Skin of body (tissue), 2 donors: Measurements from ENCODE around the gene ZCWPW2. TPM values are rescaled to one million over a fixed set of nuclear protein-coding genes. Genes with fewer than 3 reads are reported as not detected.

Source experiments
- DNase-seq: peaks from one replicate; lab custom pipeline; 2025; lab: John Stamatoyannopoulos, UW
- total RNA-seq: library from RNA; depleted of rRNA; stranded (reverse); fragments of >200 nt; gene quantifications from one replicate; pipeline ENCODE4 v1.2.3, GENCODE V29; 2014

The ZCWPW2 gene
- total RNA-seq, 1 donor from 2014 or later: 1.5 TPM

DNA sequence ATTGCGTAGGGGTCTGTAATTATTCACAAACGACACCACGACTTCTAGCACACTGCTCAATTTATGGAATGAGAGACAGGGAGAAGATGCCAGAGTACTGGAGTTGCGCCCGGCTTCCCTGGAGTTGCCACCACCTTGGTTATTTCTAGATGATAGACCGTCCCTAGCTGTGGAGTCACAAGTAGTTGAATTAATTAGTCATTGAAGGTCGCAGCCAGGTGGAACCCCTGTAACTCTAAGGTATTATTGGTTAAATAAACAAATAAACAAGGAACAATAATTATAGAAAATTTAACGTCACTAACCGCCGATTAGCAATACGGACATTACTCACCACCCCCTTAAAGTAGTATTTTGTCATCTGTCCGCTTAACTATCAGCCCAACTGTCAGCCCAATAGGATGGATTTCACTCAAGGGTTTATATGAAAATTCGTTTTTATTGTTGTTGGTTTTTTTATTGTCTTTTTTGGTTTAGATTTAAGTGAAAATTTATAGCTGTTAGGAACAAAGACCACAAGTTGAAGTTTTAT is 1.0 kb downstream of the ZCWPW2 start:
- no peak for DNase-seq

DNA sequence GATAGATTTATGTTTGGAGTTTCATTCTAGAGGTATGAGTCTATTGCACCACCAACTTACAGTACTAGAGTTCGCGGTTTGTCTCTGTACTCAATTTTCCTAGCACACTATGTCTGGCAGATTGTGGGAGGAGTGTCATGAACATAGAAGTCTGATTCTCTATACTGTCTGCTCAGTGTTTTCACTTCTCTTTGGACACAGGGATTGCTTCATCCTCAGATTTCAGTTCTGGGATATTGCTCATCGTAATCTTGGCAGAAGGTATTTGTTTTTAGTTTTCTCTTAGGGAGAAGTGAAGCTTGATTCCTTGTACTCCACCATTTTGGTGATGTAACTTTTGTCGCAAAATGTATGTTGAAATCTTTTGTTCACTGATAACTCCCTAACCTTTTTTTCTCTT is 27.9 kb downstream of the ZCWPW2 start:
- peak; percentile 72 for DNase-seq

DNA sequence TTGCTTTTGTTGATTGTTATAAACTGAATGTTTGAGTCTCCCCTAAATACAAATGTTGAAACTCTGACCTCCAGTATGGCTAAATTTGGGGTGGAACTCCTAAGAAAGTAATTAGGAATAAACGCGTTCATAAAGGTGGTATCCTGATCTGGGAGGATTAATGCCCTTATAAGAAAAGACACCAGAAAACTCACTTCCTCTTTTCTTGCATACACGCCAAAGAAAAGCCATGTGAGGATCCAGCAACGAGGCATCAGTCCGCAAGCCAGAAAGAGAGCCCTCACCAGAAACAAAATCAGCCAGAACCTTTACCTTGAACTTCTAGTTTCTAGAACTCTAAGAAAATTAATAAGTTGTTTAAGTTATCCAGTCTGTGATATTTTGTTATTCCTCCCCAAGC is 37.5 kb downstream of the ZCWPW2 start:
- no peak for DNase-seq

DNA sequence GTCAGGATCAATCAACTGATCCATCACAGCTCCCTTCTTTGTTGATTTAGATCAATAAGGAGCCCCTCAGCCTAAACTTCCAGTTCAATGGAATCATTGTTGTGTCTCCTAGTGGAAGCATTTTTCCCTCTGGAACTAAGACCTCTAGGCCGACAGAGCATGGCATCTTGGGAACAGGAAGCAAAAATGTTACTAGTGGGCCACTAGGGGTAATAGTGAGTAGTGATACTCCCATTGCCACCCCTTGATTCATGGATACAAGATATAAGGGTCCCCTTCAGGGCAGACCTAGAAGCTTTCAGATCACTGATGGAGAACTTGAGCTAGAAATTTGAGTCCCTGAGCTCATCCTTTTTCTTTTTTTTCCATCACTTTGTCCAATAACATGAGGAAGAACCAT is 40.5 kb downstream of the ZCWPW2 start:
- DNase-seq: no peak

DNA sequence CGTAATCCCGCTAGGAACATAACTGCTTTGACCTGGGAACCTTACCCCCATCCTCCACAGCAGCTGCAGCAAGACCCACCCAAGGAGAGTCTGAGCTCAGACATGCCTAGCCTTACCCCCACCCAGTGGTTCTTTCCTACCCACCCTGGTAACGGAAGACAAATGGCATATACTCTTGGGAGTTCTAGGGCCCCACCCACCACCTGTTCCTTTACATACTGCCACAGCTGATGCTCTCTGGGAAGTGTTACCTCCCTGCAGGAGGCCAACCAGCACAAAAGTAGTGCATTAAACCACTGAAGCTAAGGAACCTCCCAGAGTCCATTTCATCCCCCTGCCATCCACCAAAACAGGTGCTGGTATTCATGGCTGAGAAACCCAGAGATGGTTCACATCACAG is 50.7 kb downstream of the ZCWPW2 start:
- no peak for DNase-seq

DNA sequence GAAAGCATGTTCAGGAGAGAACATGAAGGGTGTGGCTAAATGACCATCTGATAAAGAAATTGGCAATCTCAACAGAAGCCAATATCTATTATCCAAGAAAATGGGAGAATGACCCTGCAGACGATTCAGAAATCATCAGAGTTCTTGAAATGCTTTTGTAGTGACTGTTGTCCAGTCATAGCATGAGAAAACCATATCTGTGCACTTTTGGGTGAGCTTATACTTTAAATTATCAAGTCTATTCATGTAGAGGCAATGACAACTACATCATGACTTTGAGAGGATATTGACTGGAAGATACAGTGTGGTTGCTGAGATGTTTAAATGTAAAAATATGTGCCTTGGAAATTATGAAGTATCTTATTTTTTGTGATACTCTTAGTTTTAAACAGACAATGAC is 57.7 kb downstream of the ZCWPW2 start:
- DNase-seq: no peak

DNA sequence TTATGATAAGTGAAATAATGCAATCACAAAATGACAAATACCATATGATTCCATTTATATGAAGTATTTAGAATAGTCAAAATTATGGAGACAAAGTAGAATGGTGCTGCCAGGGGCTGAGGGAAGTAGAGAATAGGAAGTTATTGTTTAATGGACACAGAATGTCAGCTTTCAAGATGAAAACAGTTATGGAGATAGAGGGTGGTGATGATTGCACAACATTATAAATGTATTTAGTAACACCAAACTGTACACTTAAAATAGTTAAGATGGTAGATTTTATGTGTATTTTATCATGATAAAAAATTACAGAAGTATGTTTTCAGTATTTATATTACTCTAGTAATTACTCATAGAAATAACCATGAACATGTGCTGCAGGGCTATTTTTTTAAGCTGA is 100.9 kb downstream of the ZCWPW2 start:
- no peak for DNase-seq

DNA sequence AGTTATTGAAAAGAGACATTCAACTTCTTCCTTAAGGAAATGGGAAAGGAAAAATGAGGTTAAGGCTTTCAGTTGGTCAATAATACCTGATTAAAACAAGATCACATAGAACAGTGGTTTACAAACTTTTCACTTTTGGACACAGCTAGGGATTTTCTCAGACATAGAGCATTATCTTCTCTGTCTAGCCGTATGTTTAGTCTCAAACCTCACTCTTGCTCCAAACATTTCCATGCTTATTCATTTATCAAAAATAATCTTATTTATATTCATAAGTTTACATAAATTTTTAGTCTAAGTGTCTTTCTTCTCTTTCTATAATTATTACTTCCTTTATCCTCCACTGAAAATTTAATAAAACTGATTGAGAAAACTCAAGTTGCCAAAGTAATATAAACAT is 114.3 kb downstream of the ZCWPW2 start:
- no peak for DNase-seq

DNA sequence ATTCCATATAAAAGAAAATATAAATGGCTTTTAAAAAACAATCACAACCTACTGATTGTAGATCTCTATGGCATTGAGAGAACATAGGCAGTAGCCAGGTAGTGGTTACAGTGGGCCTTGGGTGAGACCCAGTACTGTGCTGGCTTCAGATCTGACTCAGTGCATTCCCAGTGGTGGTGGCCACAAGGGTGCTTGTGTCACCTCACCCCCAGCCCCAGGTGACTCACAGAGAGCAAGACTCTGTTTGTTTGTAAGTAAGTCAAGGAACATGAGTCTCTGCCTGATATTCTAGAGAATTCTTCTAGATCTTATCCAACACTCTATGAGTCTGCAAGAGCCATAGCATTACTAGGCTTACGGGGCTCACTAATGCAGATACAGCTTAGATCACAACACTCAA is 118.9 kb downstream of the ZCWPW2 start:
- no peak for DNase-seq

DNA sequence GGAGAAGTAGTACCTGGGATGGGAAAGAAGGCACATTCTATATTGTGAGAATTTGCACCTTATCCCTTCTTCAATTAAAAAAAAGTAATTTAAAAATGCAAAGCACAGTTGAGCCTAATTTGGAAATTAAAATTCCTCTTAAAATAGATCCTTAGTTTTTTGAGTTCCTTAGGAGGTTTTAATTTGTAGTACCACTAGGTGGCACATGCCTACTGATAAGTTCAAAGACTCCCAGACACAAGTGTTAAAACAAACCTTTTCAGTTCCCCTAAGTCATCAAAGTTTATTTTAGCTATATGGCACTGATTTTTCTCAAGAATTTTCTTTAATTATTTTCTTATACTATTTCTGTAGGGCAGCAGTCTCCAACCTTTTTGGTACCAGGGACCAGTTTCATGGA is 127.7 kb downstream of the ZCWPW2 start:
- no peak for DNase-seq

DNA sequence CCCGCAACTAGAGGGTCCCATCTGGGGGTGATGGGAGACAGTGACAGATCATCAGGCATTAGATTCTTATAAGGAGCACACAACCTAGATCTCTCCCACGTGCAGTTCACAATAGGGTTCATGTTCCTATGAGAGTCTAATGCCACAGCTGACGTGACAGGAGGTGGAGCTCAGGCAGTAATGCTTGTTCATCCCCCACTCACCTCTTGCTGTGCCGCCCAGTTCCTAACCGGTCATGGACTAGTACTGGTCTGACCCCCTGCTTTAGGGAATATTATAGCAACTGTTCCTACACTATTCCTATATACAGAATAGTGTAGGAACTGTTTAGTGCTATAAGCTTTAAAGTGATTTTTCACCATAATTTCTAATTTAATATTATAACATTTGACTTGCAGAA is 128.2 kb downstream of the ZCWPW2 start:
- no peak for DNase-seq

DNA sequence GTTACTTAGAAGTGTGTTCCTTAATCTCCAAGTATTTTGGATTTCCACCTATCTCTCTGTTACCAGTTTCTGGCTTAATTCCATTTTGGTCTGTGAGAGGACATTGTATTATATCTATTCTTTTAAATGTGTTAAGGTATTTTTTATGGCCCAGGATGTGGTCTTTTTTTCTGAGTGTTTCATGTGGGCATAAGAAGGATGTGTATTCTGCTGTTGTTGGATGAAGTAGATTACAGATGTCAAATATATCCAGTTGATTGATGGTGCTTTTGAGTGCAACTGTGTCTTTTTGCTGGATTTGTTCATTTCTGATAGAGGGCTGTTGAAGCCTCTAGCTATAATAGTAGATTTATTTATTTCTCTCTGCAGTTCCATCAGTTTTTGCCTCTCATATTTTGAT is 136.6 kb downstream of the ZCWPW2 start:
- DNase-seq: no peak

DNA sequence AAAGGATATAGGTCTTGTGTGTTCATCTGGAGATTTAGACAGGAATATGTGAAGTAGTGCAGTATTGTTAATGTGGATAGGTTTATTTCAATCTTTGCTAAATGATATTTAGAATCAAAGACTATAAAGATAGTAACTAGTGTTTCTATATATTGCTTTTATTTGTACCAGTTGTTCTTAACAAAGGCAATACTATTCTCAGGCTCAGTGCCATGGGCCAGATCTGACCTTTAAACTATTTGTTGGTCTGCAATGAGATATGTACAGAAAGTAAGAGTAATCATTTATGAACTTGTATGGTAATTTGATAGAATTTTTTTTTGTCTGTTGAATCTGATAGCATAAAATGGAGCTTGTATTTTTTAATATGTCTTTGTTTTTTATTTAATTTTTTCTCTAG is 146.8 kb downstream of the ZCWPW2 start:
- DNase-seq: no peak

DNA sequence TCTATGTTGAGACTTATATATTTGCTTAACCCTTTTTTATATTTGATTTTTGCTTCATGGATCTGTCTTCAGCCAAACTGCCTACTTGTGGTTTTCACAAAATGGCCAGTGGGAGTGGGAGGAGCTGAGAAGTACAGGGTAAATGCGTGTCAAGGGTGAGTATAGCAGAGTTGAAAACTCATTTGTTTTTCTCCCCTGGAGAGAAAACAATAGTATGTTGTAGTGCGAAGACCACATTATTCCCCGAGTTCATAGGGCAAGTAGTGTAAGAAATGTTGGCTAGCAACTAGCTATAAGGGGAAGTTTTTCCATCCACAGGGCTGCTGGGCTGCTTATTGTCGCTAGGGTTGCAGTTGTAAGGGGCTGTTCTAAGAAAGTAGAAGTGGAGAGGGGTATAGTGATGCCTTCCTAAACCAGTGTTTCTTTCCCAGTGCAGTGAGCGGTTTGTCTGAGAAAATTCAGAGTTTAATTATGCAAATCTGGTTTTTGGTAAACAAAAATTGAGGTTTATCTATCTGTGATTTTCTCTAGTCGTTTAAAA is 153.9 kb downstream of the ZCWPW2 start:
- no peak for DNase-seq

DNA sequence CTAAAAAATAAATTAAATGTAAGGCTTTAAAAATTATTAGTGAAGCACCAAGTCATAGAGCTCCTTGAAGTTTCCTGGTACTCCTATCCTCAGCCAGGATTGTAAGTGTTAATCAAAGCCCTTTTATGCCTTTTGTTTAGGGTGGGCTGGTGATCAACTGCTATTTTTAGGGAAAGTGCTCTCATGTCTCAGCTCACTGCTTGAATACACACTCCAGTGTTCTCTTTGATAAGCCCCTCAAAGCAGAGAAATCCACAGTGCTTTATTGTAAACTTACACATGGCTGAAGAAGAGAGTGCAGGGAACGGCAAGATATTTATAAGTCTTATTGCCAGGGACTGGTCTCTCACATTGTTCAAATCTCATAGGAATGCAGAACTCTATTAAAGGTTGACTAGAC is 156.5 kb downstream of the ZCWPW2 start:
- DNase-seq: no peak

DNA sequence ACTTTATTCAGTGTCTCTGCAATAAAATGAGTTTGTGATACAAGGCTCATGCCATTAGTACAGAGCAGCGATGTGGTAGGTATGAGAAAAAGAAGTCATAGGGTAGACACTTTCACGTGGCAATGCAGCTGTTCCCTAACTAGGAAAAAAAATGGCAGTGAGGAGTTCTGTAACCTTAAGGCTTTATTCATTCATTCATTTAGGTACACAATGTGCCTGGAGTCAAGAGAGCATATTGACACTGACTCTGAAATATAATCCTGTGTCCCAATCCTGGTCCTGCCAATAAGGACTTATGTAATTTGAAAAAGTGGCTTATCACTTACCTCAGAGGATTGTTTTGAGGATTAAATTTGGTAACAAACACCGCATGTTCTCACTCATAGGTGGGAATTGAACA is 173.1 kb downstream of the ZCWPW2 start:
- no peak for DNase-seq

DNA sequence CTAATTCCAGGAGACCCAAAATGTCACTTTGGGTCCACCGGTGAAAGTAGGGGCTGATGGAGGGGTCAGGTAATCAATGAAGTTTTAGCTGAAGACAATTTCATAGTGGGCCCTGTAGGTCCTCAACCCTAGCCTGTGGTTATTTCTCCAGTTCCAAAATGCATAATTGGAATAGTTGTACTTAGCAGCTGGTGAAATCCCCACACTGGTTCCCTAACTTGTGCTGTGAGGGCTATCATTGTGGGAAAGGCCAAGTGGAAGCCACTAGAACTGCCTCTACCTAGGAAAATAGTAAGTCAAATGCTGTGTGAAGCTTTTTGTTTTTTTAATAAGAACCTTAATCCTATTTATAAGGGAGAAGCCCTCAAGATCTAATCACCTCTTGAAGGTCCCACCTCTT is 193.8 kb downstream of the ZCWPW2 start:
- DNase-seq: no peak

DNA sequence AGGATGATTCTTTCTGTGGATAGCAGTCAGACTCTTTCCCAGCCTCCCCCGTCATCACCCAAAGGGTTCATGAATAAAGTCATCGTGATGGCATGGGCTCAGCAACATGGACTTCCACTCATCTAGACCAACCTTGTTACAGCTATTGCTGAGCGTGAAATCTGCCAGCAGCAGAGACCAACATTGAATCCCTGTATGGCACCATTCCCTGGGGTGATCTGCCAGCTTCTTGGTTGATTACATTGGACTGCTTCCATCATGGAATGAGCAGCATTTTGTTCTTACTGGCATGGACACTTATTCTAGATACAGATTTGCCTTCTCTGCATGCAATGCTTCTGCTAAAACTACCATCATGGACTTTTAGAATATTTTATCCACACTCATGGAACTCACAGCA is 195.7 kb downstream of the ZCWPW2 start:
- no peak for DNase-seq

DNA sequence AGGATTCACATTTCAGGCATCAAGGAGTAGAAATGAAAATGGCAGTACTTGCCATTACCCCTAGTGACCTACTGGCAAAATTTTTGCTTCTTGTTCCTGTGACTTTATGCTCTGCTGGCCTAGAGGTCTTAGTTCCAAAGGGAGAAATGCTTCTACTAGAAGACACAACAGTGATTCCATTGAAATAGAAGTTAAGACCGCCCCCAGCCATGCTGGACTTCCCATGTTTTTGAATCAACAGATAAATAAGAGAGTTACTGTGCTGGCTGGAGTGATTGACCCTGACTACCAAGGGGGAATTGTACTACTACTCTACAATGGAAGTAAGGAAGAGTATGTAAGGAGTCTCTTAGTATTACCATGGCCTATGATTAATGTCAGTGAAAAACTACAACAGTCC is 196.3 kb downstream of the ZCWPW2 start:
- DNase-seq: no peak

DNA sequence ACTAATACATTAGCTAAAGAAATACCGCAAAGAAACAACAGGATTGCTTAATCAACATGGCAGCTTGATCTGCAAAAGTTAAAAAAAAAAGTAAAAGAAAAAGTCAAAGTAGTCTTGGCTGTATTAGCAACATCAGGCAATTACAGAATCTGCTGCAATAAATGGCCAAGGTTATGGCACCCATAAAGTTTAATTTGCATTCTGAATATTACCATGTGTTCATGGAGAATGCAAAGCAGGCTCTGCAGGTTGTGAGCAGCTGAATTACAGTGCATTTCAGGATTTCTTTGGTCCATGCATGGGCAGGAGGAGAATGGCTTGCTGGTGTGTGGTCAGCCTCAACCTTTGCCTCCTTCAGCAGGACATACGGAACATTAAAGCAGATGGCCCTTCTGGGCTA is 199.2 kb downstream of the ZCWPW2 start:
- DNase-seq: no peak

DNA sequence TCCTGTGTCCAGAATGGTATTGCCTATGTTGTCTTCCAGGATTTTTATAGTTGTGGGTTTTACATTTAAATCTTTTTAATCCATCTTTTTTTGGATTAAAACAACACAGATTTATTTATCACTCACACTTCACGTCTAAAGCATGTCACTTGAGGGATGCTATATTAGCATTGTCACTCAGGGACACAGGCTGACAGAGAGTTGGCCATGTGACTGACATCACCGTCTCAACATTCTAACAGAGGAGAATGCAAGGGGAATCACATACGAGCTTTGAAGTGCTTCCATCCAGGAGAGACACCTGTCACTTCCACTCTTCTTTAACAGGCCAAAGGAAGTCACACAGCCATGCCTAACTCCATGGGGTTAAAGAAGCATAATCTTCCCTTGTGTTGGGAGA is 204.7 kb downstream of the ZCWPW2 start:
- no peak for DNase-seq

DNA sequence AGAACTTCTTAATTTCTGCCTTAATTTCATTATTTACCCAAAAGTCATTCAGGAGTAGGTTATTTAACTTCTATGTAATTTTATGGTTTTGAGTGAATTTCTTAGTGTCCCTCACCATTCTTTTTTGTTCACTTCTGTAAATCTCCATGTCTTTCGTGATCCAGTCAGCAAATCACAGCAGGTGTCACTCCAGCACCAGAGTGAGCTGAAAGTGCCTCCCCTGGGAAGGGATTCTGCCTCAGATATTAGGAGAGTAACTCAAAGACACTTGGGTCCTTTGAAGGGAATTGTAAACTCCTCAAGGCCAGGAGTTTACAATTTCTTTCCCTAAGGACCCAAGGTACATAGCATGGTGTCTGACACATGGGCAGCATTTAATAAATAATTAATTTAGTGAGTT is 207.7 kb downstream of the ZCWPW2 start:
- DNase-seq: no peak

DNA sequence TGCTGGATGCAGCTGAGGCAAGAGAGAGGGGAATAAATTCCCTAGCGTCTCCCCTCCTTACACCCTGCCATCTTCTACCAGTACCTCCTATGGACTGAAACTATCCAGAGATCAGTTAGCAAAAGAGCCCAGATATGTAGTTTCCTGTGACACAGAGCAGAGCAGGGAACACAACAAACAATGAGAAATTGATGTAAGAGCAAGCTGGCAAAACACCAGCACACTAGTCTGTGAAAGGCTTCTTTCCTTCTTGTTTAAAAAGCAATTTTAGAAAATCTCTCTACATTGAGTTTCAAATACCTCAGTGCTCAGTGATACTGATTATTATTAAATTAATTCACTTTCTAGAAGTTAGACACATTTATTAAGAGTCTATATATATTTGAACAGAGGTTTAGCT is 215.7 kb downstream of the ZCWPW2 start:
- DNase-seq: no peak

DNA sequence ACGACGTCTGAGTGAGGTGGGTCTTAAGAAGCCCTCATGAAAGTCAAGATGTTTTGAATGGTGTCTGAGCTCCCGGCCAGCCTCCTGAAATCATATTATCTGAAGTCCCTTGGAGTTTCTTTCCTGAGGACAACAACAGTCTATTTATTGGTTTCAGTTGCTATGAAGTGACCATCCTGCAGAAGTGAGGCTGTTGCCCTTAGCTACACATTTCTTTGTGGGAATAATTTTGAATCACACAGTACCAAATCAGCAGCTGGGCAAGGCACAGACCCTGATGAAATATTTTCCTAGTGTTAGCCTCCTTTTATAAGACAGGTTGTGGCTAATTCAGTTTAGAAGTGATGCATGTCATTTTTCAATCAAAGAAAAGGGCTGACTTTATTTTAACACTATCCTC is 220.8 kb downstream of the ZCWPW2 start:
- DNase-seq: no peak
